ENCODE measurements around the gene TEAD1.

Gene TEAD1

GRCh38 chr11:12684816-12685215, 10.6 kb downstream of the TEAD1 start:
- no peak overlapping the region for H3K4me3 ChIP-seq (ENCODE audit: low read depth, low read length)

- H3K4me3 ChIP-seq (ENCODE audit: low read depth, low read length), result no peak overlapping the region
These were observed 11.0 kb downstream of the TEAD1 start for GRCh38 chr11:12685229-12685628.

- no peak overlapping the region for H3K4me3 ChIP-seq (ENCODE audit: low read depth, low read length)
These were observed 12.2 kb downstream of the TEAD1 start for GRCh38 chr11:12686246-12687060.

GRCh38 chr11:12687216-12687623, 13.0 kb downstream of the TEAD1 start:
- H3K4me3 ChIP-seq (ENCODE audit: low read depth, low read length), result no peak overlapping the region

- H3K4me3 ChIP-seq (ENCODE audit: low read depth, low read length), result no peak overlapping the region
These were observed 13.5 kb downstream of the TEAD1 start for GRCh38 chr11:12687740-12688139.

- no peak overlapping the region for H3K4me3 ChIP-seq (ENCODE audit: low read depth, low read length)
These were observed 15.0 kb downstream of the TEAD1 start for GRCh38 chr11:12689029-12689755.

- H3K4me3 ChIP-seq (ENCODE audit: low read depth, low read length), result no peak overlapping the region
These were observed 16.4 kb downstream of the TEAD1 start for GRCh38 chr11:12690663-12691062.

- H3K4me3 ChIP-seq (ENCODE audit: low read depth, low read length), result no peak overlapping the region
These were observed 17.3 kb downstream of the TEAD1 start for GRCh38 chr11:12691473-12691872.

- no peak overlapping the region for H3K4me3 ChIP-seq (ENCODE audit: low read depth, low read length)
These were observed 18.2 kb downstream of the TEAD1 start for GRCh38 chr11:12692229-12693075.

- no peak overlapping the region for H3K4me3 ChIP-seq (ENCODE audit: low read depth, low read length)
These were observed 18.9 kb downstream of the TEAD1 start for GRCh38 chr11:12693094-12693478.

GRCh38 chr11:12693479-12694182, 19.4 kb downstream of the TEAD1 start:
- no peak overlapping the region for H3K4me3 ChIP-seq (ENCODE audit: low read depth, low read length)

- H3K4me3 ChIP-seq (ENCODE audit: low read depth, low read length), result no peak overlapping the region
These were observed 19.9 kb downstream of the TEAD1 start for GRCh38 chr11:12694183-12694531.

GRCh38 chr11:12695221-12695794, 21.1 kb downstream of the TEAD1 start:
- H3K4me3 ChIP-seq (ENCODE audit: low read depth, low read length), result no peak overlapping the region

GRCh38 chr11:12695873-12696272, 21.7 kb downstream of the TEAD1 start:
- no peak overlapping the region for H3K4me3 ChIP-seq (ENCODE audit: low read depth, low read length)

GRCh38 chr11:12696911-12697581, 22.8 kb downstream of the TEAD1 start:
- no peak overlapping the region for H3K4me3 ChIP-seq (ENCODE audit: low read depth, low read length)

- H3K4me3 ChIP-seq (ENCODE audit: low read depth, low read length), result no peak overlapping the region
These were observed 23.8 kb downstream of the TEAD1 start for GRCh38 chr11:12698048-12698447.

- no peak overlapping the region for H3K4me3 ChIP-seq (ENCODE audit: low read depth, low read length)
These were observed 27.8 kb downstream of the TEAD1 start for GRCh38 chr11:12701811-12702592.

- no peak overlapping the region for H3K4me3 ChIP-seq (ENCODE audit: low read depth, low read length)
These were observed 28.8 kb downstream of the TEAD1 start for GRCh38 chr11:12702999-12703453.

GRCh38 chr11:12704049-12704448, 29.8 kb downstream of the TEAD1 start:
- H3K4me3 ChIP-seq (ENCODE audit: low read depth, low read length), result no peak overlapping the region

Measured in iPS-11a (cell line).